NCI-H1105 (cell line): Measurements from ENCODE around the gene SGK1.

Source experiments
- DNase-seq: peaks from one replicate; lab custom pipeline; 2025; lab: John Stamatoyannopoulos, UW

SGK1 gene

GRCh38 chr6:134122775-134123174 lies 195.1 kb downstream of the SGK1 start:
- DNase-seq = no peak

- DNase-seq = no peak
Observed at GRCh38 chr6:134119486-134119885, 198.4 kb downstream of the SGK1 start.
